Choroid plexus epithelial cell (primary cell): ENCODE measurements around the gene MRPS34.
"Not testable (repeated sequence)": the region's sequence is repeated elsewhere in the genome, so short reads cannot be mapped to it uniquely, and the experiment has no call there.

Experiments used
- DNase-seq: peaks from one replicate; pipeline ENCODE4 v3.0.0-alpha.2; 2010; ENCODE audit warnings: low read depth
- H3K4me3 ChIP-seq: 2 replicates; pipeline ENCODE4 v1.5.1; 2011; ENCODE audit warnings: low read depth, mild to moderate bottlenecking, control low read depth, low read length, moderate library complexity
- TF ChIP-seq, protein P1 (sequence below): conservative IDR thresholded peaks from 2 replicates; pipeline ENCODE4 v1.5.1; 2011; ENCODE audit warnings: low read depth, mild to moderate bottlenecking, control low read depth, inconsistent platforms, low read length, moderate library complexity

The MRPS34 gene

GRCh38 chr16:1810536-1810935, 37.6 kb upstream of the MRPS34 start:
- H3K4me3 ChIP-seq = no peak overlapping the region
- DNase-seq = no peak
- TF ChIP-seq, protein P1, sequence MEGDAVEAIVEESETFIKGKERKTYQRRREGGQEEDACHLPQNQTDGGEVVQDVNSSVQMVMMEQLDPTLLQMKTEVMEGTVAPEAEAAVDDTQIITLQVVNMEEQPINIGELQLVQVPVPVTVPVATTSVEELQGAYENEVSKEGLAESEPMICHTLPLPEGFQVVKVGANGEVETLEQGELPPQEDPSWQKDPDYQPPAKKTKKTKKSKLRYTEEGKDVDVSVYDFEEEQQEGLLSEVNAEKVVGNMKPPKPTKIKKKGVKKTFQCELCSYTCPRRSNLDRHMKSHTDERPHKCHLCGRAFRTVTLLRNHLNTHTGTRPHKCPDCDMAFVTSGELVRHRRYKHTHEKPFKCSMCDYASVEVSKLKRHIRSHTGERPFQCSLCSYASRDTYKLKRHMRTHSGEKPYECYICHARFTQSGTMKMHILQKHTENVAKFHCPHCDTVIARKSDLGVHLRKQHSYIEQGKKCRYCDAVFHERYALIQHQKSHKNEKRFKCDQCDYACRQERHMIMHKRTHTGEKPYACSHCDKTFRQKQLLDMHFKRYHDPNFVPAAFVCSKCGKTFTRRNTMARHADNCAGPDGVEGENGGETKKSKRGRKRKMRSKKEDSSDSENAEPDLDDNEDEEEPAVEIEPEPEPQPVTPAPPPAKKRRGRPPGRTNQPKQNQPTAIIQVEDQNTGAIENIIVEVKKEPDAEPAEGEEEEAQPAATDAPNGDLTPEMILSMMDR = no peak

DNA sequence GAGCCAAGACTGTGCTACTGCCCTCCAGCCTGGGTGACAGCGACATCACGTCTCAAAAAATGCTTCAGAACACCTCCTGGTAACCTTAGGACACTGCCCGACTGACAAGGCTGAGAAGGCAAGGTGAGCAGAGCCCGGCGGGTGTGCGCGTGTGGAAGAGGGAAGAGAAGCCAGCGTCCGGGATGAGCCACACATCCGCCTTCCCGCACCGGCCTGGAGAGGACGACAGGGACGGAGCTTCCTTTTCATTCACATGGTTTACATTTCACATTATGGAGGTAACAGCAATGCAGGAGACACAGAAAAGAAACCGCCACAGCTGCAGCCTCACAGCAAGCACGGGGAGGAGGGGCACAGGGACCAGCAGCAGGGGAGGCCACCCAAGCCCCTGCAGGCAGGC, 37.2 kb upstream of the MRPS34 start:
- TF ChIP-seq, protein P1 = no peak
- H3K4me3 ChIP-seq = no peak overlapping the region
- DNase-seq = no peak

- TF ChIP-seq, protein P1 = no peak
- no peak for DNase-seq
- H3K4me3 ChIP-seq = no peak overlapping the region
Observed at GRCh38 chr16:1809281-1809801, 36.4 kb upstream of the MRPS34 start.

GRCh38 chr16:1808691-1809090, 35.8 kb upstream of the MRPS34 start:
- H3K4me3 ChIP-seq = no peak overlapping the region
- TF ChIP-seq, protein P1 = no peak
- no peak for DNase-seq

DNA sequence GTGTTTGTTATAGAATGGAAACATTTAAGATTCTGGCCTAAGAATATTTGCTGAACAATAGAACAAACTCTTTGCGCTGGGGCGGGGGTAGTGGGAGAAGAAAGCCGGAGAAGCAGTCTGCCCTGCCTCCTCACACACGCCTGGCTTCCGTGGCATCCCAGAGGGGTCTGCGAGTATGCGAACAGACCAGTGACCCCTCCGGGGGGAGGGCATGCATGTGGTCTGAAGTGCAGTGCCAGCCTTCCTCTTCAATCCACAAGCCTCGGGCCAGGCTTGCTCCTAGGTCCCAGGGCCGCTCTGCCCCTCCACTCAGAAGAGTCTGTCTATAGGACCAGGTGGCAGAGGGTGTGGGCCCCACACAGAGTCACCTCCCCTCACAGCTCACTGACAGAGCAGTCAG, 34.7 kb upstream of the MRPS34 start:
- no peak for DNase-seq
- H3K4me3 ChIP-seq = no peak overlapping the region
- TF ChIP-seq, protein P1 = no peak

DNA sequence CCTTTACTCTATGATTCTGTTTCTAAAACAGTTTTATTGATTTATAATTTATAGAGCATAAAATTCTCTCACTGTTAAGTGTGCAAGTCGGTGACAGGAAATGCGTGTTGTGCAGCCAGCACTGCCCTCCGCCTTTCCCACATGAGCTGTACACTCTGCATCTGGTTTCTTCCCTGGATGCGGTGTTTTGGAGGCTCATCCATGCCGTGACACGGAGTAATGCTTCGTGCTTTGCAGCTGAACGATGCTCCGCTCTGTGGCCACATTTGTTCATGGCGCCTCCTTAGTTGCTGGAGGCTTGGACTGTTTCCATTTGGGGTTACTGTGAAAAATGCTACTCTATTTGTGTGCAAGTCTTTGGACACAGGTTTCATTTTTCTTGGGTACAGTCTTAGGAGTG, 27.8 kb upstream of the MRPS34 start:
- no peak overlapping the region for H3K4me3 ChIP-seq
- TF ChIP-seq, protein P1 = no peak
- DNase-seq = no peak

DNA sequence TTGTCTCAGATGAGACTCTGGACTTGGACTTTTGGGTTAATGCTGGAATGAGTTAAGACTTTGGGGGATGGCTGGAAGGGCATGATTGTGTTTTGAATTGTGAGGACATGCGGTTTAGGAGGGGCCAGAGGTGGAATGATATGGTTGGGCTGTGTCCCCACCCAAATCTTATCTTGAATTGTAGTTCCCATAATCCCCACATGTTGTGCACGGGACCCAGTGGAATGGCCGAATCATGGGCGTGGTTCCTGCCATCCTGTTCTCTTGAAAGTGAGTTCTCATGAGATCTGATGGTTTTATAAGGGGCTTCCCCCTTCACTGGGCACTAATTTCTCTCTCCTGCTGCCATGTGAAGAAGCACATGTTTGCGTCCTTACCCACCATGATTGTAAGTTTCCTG, 26.3 kb upstream of the MRPS34 start:
- not testable (repeated sequence) for H3K4me3 ChIP-seq, DNase-seq
